Kidney (tissue), 14 donors: Measurements from ENCODE around the gene CORO1C. TPM values are rescaled to one million over a fixed set of nuclear protein-coding genes. Genes with fewer than 3 reads are reported as not detected.

ENCODE experiments used
- DNase-seq, 5 donors: peaks; one replicate each; pipeline ENCODE4 v3.0.0-alpha.2; 2013 to 2020
- FAIRE-seq: peaks from 2 replicates; lab custom pipeline; 2012; peaks lifted over from hg19 to GRCh38; lab: Jason Lieb, UNC
- H3K27ac ChIP-seq, 2 donors: one replicate each; pipeline ENCODE4 v1.7.0; 2013; ENCODE audit warnings: low read depth in 2 of 2, low read length in 2 of 2, inconsistent platforms in 1 of 2
- H3K27me3 ChIP-seq: one replicate; pipeline ENCODE4 v1.7.1; 2013; ENCODE audit warnings: low read length, inconsistent platforms; ENCODE audit not compliant: control insufficient read depth, insufficient read depth
- H3K36me3 ChIP-seq, 3 donors: one replicate each; pipeline versions ENCODE4 v1.7.0 to v1.7.1; 2013; ENCODE audit warnings: low read length in 3 of 3, control low read depth in 1 of 3, inconsistent platforms in 1 of 3; ENCODE audit not compliant: insufficient read depth in 3 of 3, control insufficient read depth in 2 of 3
- H3K4me1 ChIP-seq, 3 donors: one replicate each; pipeline versions ENCODE4 v1.7.0 to v1.7.1; 2013; ENCODE audit warnings: low read length in 3 of 3, inconsistent platforms in 1 of 3, low read depth in 1 of 3; ENCODE audit not compliant: control insufficient read depth in 2 of 3, insufficient read depth in 2 of 3
- H3K4me3 ChIP-seq, 3 donors: one replicate each; pipeline versions ENCODE4 v1.7.0 to v1.8.1; 2013; ENCODE audit warnings: low read length in 3 of 3, control low read depth in 1 of 3, inconsistent platforms in 1 of 3
- H3K9ac ChIP-seq, 3 donors: one replicate each; pipeline versions ENCODE4 v1.7.0 to v1.7.1; 2013; ENCODE audit warnings: low read length in 3 of 3, control low read depth in 1 of 3, inconsistent platforms in 1 of 3
- H3K9me3 ChIP-seq, 3 donors: one replicate each; pipeline versions ENCODE4 v1.7.0 to v1.7.1; 2013; ENCODE audit warnings: low read length in 3 of 3, control low read depth in 1 of 3, inconsistent platforms in 1 of 3; ENCODE audit not compliant: control insufficient read depth in 2 of 3, insufficient read depth in 1 of 3
- intact Hi-C: fragments of 100-400 bp; cut with DNase I; formaldehyde crosslinking; loops from one replicate; pipeline ENCODE4 v1.11.1; 2022
- polyA plus RNA-seq: library from polyadenylated mRNA; stranded (reverse); fragments of 350-450 nt; fragmentation: Illumina TruSeq; extraction: RNeasy Lipid Tissue Mini Kit (QIAGEN cat#74804); gene quantifications from one replicate; pipeline ENCODE4 v1.2.3, GENCODE V29; 2014; ENCODE audit warnings: low read depth, low replicate concordance; ENCODE audit not compliant: insufficient read depth
- total RNA-seq: library from RNA; stranded (reverse); fragmentation: NEBNext Ultra II Directional; extraction: Animal tissue kit (Norgen Biotek cat#: 25700); gene quantifications from one replicate; pipeline ENCODE4 v1.2.1, GENCODE V29; 2021
- TF ChIP-seq, protein P1 (sequence below): IDR thresholded peaks from 3 replicates; pipeline ENCODE4 v1.5.1; 2012; ENCODE audit warnings: mild to moderate bottlenecking, moderate library complexity, borderline replicate concordance; ENCODE audit not compliant: insufficient read depth; ENCODE audit errors: extremely low read depth
- donor health status: control.
- donor health status: control.
- donor health status: control.
- donor health status: control.
- donor health status: control.
- donor health status: DM: yes; HTN: yes; CAD: no.
- donor health status: Normal renal cell carcinoma (clear cell type).

Gene CORO1C
- total and polyA plus RNA-seq, 2 donors from 2014 or later = 16.6 to 104 TPM

DNA sequence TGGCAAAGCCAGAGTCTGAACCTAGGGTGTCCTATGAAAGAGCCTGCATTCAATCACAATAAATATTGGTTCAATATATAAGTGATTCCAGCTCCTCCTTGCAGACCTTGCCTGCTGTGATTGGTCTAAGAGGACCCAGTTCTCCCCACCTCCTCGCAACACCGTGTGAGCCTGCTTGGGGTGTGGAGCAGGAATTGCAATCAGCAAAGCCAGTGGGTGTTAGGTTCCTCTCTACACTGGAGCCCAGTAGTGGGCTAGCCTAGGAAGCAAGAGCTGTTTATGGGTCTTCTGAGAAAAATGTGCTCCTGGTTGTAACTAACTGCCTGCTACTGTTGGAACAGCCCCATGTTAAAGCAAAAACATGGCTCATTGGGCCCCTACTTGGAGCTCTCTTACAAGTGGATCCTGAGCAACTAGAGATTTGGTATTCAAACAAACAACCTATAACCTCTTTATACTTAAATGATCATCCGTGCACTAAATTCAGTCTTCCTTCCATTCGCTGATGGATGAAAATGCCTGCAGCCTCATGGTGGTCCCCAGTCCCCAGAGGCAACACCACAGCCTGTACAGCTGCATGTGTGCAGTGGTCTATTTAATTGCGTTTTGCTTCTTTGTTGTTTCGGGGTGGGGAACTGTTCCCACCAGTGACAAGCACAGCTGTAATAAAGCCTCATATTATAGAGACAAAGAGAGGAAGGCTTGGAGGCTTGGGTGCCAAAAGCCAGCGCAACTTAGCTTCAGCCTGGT lies 93.9 kb downstream of the CORO1C start:
- Histone ChIP-seq H3K9ac (no peak overlapping the region), H3K4me1 (peaks cover 0 to 2% (median 0%) of the 10 kb centered on the region in 3 donors), H3K4me3 (no peak overlapping the region), H3K9me3 (no peaks in the 10 kb centered on the region), H3K27ac (no peak overlapping the region), H3K36me3 (no peaks in the 10 kb centered on the region), H3K27me3 (no peaks in the 10 kb centered on the region)
- FAIRE-seq = no peak
- no peak for DNase-seq
- TF ChIP-seq, protein P1, sequence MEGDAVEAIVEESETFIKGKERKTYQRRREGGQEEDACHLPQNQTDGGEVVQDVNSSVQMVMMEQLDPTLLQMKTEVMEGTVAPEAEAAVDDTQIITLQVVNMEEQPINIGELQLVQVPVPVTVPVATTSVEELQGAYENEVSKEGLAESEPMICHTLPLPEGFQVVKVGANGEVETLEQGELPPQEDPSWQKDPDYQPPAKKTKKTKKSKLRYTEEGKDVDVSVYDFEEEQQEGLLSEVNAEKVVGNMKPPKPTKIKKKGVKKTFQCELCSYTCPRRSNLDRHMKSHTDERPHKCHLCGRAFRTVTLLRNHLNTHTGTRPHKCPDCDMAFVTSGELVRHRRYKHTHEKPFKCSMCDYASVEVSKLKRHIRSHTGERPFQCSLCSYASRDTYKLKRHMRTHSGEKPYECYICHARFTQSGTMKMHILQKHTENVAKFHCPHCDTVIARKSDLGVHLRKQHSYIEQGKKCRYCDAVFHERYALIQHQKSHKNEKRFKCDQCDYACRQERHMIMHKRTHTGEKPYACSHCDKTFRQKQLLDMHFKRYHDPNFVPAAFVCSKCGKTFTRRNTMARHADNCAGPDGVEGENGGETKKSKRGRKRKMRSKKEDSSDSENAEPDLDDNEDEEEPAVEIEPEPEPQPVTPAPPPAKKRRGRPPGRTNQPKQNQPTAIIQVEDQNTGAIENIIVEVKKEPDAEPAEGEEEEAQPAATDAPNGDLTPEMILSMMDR = no peak
- intact Hi-C loops = no loop called here

DNA sequence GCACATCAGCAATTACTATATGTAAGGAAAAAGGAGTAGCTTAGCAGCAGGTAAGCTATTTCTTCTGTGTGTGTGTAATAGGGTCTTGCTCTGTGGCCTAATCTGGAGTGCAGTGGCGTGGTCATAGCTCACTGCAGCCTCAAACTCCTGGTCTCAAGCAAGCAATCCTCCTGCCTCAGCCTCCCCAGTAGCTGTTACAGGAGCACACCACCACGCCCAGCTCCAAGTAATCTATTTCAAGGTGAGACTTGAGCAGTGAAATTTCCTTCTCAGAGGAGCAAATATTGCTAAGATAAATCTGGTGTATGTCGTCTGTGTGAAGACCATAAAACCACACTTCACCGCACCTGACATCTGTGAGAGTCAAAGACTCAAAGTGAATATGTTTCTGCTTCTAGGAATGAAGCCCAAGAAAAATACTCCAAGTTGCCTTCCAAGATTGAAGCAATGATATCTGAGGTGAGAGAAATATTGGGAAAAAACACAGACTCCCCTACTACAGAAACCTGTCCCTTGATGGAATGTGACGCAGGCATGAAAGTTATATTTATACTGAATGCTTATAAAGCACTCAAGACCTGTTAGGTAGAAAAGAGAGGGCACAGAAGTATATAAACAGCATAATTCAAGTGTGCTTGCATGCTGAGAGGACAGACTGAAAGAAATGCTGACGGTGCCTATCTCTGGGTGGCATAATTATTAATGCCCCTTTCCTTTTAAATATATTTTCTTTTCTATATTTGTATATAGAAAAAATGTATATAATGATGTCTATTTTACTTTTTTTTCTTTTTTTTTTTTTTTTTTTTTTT lies 95.1 kb downstream of the CORO1C start:
- H3K27me3 ChIP-seq = no peaks in the 10 kb centered on the region
- DNase-seq (no peak), FAIRE-seq (no peak)
- no peaks in the 10 kb centered on the region for H3K9me3 ChIP-seq
- TF ChIP-seq, protein P1 = no peak
- no peak overlapping the region for H3K27ac ChIP-seq
- no peaks in the 10 kb centered on the region for H3K36me3 ChIP-seq
- H3K4me3 ChIP-seq = no peak overlapping the region
- no peak overlapping the region for H3K9ac ChIP-seq
- intact Hi-C loops = no loop called here
- no peaks in the 10 kb centered on the region for H3K4me1 ChIP-seq

DNA sequence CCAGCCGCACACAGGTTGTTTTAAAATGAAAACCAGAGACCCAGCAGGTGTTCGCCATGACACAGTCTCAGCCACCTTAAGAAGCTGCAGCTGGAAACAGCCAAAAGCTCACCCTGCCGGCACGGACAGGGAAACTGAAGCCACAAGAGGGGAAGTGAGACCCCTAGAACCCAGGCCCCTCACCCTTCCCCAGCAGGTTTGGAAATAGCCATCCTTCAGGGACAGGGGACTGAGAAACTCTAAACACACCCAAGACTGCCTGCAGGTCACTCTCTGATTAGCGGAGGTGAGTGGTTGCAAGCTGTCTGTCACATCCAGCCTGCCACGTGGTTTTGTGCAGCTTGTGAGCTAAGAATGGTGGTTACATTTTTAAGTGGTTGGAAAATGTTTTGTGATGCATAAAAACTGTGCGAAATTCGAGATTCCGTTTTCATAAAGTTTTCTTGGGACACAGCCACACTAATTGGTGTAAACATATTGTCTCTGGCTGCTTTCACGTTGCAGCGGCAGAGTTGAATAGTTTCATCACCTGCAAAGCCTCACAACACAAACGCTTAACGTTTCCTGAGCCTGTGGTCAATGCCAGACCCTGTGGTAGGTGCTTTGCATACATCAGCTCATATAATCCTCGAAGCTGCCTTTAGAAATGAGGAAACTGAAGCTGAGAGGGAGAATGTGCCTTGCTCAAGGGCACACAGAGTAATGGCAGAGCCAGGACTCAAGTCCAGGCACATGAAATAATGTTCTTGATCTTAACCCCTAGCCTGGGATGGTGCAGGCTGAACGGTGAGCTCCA lies 95.9 kb downstream of the CORO1C start:
- FAIRE-seq = no peak
- Histone ChIP-seq H3K4me1 (no peaks in the 10 kb centered on the region), H3K27me3 (no peaks in the 10 kb centered on the region), H3K9me3 (no peaks in the 10 kb centered on the region), H3K27ac (no peak overlapping the region), H3K9ac (no peak overlapping the region), H3K4me3 (no peak overlapping the region), H3K36me3 (no peaks in the 10 kb centered on the region)
- intact Hi-C loops = no loop called here
- peak in 1 of 5 donors; percentile 33 for DNase-seq
- TF ChIP-seq, protein P1 = no peak
